GM12865 (cell line): ENCODE measurements around the gene LTC4S.

ENCODE experiments used
- DNase-seq: peaks from one replicate; pipeline ENCODE4 v3.0.0; 2010; ENCODE audit warnings: low read depth
- H3K4me3 ChIP-seq: 2 replicates; pipeline ENCODE4 v1.5.1; 2011; ENCODE audit warnings: mild to moderate bottlenecking, low read depth, low read length, control low read depth
- CTCF ChIP-seq: IDR thresholded peaks from 2 replicates; pipeline ENCODE4 v1.5.1; 2011; ENCODE audit warnings: low read length, control low read depth, low read depth, inconsistent platforms; ENCODE audit not compliant: insufficient read depth; ENCODE audit errors: missing control alignments

LTC4S gene

GRCh38 chr5:179827680-179828079, 33.9 kb downstream of the LTC4S start:
- H3K4me3 ChIP-seq, result no peak overlapping the region
- no peak for DNase-seq
- TF ChIP-seq CTCF, result no peak

- H3K4me3 ChIP-seq, result no peak overlapping the region
- TF ChIP-seq CTCF, result no peak
- no peak for DNase-seq
These were observed 35.1 kb downstream of the LTC4S start for GRCh38 chr5:179828756-179829421.

GRCh38 chr5:179829732-179830435, 36.1 kb downstream of the LTC4S start:
- no peak for DNase-seq
- H3K4me3 ChIP-seq, result no peak overlapping the region
- TF ChIP-seq CTCF, result no peak

GRCh38 chr5:179830818-179831468, 37.2 kb downstream of the LTC4S start:
- no peak overlapping the region for H3K4me3 ChIP-seq
- DNase-seq, result no peak
- TF ChIP-seq CTCF, result no peak

- DNase-seq, result no peak
- no peak for TF ChIP-seq CTCF
- H3K4me3 ChIP-seq, result no peak overlapping the region
These were observed 38.4 kb downstream of the LTC4S start for GRCh38 chr5:179832039-179832745.

- H3K4me3 ChIP-seq, result no peak overlapping the region
- no peak for DNase-seq
- no peak for TF ChIP-seq CTCF
These were observed 39.4 kb downstream of the LTC4S start for GRCh38 chr5:179833056-179833708.
